ENCODE data around the gene MRPS18A. TPM values are rescaled to one million over a fixed set of nuclear protein-coding genes. Genes with fewer than 3 reads are reported as not detected.

The MRPS18A gene
- total and polyA plus RNA-seq, 9 of the 15 experiments (the other 6 are each of a cell fraction or from before 2014, with no cell fraction given) = 87.5 to 243 (median 125) TPM

GRCh38 chr6:43639984-43640800, 47.4 kb downstream of the MRPS18A start (continued):
- TF ChIP-seq CBX2 (IDR thresholded peaks at IDR 0.05; ENCODE audit: insufficient read depth, low read length, poor library complexity, severe bottlenecking) (no peak), SMARCC2 (IDR thresholded peaks at IDR 0.05; ENCODE audit: low read depth) (no peak), ZNF24 (IDR thresholded peaks at IDR 0.05) (peak; percentile 54; the same call in 1 of the 2 replicates), ZFP91 (CRISPR knock-in tag; IDR thresholded peaks at IDR 0.05) (no peak), MTA1 (IDR thresholded peaks at IDR 0.05; ENCODE audit: borderline replicate concordance) (no peak), ZNF766 (CRISPR knock-in tag; conservative IDR thresholded peaks at IDR 0.05) (peak; percentile 79), E2F5 (CRISPR knock-in tag; IDR thresholded peaks at IDR 0.05) (no peak), ZNF217 (CRISPR knock-in tag; IDR thresholded peaks at IDR 0.05) (no peak), BCLAF1 (IDR thresholded peaks at IDR 0.05; ENCODE audit: borderline replicate concordance in 1 of 2, control insufficient read depth in 1 of 2, low read depth in 2 of 2, low read length in 1 of 2) (no peak), BRF1 (IDR thresholded peaks at IDR 0.05; ENCODE audit: borderline replicate concordance, extremely low read depth, insufficient read length) (no peak), ZFP30 (CRISPR knock-in tag; IDR thresholded peaks at IDR 0.05; ENCODE audit: borderline replicate concordance) (no peak), FOXJ2 (tag; IDR thresholded peaks at IDR 0.05) (no peak)
